Endodermal cell (in vitro differentiated cells): ENCODE data around the gene FAHD2A. TPM values are rescaled to one million over a fixed set of nuclear protein-coding genes. Genes with fewer than 3 reads are reported as not detected.
A peak's percentile ranks its signal among the peaks of the same experiment; 100 is the strongest.

Source experiments
- DNase-seq: peaks from one replicate; pipeline ENCODE4 v3.0.0-alpha.2; 2017
- H3K27ac ChIP-seq: 2 replicates; pipeline ENCODE4 v1.5.1; 2013; ENCODE audit warnings: mild to moderate bottlenecking, low read depth, low read length, moderate library complexity
- H3K27me3 ChIP-seq: 2 replicates; pipeline ENCODE4 v1.6.1; 2013; ENCODE audit warnings: mild to moderate bottlenecking, low read length, moderate library complexity; ENCODE audit not compliant: insufficient read depth, control insufficient read depth, poor library complexity, severe bottlenecking
- H3K36me3 ChIP-seq: 2 replicates; pipeline ENCODE4 v1.7.0; 2013; ENCODE audit warnings: mild to moderate bottlenecking, low read length, moderate library complexity; ENCODE audit not compliant: control insufficient read depth, insufficient read depth
- H3K4me1 ChIP-seq: one replicate; pipeline ENCODE4 v1.7.0; 2013; ENCODE audit warnings: low read length; ENCODE audit not compliant: control insufficient read depth, insufficient read depth
- H3K4me3 ChIP-seq: 2 replicates; pipeline ENCODE4 v1.5.1; 2013; ENCODE audit warnings: mild to moderate bottlenecking, low read length, moderate library complexity
- H3K9ac ChIP-seq: 2 replicates; pipeline ENCODE4 v1.6.1; 2013; ENCODE audit warnings: mild to moderate bottlenecking, low read length, moderate library complexity; ENCODE audit not compliant: poor library complexity, severe bottlenecking; ENCODE audit errors: extremely low read depth
- H3K9me3 ChIP-seq: 2 replicates; pipeline ENCODE4 v1.6.1; 2013; ENCODE audit warnings: mild to moderate bottlenecking, low read length, moderate library complexity; ENCODE audit not compliant: control insufficient read depth
- H3K27ac Mint-ChIP-seq: 2 replicates; pipeline ENCODE4 v1.8.0; 2020; ENCODE audit warnings: mixed read lengths
- H3K27me3 Mint-ChIP-seq: 2 replicates; pipeline ENCODE4 v1.8.0; 2021; ENCODE audit warnings: mild to moderate bottlenecking, mixed read lengths; ENCODE audit not compliant: insufficient read depth
- H3K36me3 Mint-ChIP-seq: 2 replicates; pipeline ENCODE4 v1.8.0; 2020; ENCODE audit warnings: low read depth, mixed read lengths
- H3K4me1 Mint-ChIP-seq: 2 replicates; pipeline ENCODE4 v1.8.0; 2020; ENCODE audit warnings: mixed read lengths
- H3K4me3 Mint-ChIP-seq: 2 replicates; pipeline ENCODE4 v1.8.0; 2020; ENCODE audit warnings: mild to moderate bottlenecking, moderate library complexity, mixed read lengths
- H3K9me3 Mint-ChIP-seq: 2 replicates; pipeline ENCODE4 v1.8.0; 2020; ENCODE audit warnings: mild to moderate bottlenecking, mixed read lengths
- WGBS, 2 experiments: methylation state at CpG; one replicate each; pipeline versions ENCODE4 v1.1.5 to v1.1.7; 2013; ENCODE audit warnings: missing lambda C conversion rate in 2 of 2, mixed read lengths in 1 of 2; ENCODE audit not compliant: insufficient coverage in 1 of 2, insufficient read length in 1 of 2; 5-methylcytosine and 5-hydroxymethylcytosine counted together
- total RNA-seq, 2 donors: library from RNA; stranded (reverse); fragmentation: NEBNext Ultra II Directional in 1 of 2; extraction: Animal tissue kit (Norgen Biotek cat#: 25700) in 1 of 2; gene quantifications; 2 replicates in 1 of 2; 3 replicates in 1 of 2; pipeline ENCODE4 v1.2.1, GENCODE V29; 2021
- TF ChIP-seq, protein P1 (sequence below): fragments of 200-600 bp; sonication (generic); conservative IDR thresholded peaks from 2 replicates; pipeline ENCODE4 v1.5.0; 2021; ENCODE audit warnings: antibody characterized with exemption, mild to moderate bottlenecking

The FAHD2A gene
- total RNA-seq, 2 donors from 2014 or later: 45.2 to 49.4 TPM

DNA sequence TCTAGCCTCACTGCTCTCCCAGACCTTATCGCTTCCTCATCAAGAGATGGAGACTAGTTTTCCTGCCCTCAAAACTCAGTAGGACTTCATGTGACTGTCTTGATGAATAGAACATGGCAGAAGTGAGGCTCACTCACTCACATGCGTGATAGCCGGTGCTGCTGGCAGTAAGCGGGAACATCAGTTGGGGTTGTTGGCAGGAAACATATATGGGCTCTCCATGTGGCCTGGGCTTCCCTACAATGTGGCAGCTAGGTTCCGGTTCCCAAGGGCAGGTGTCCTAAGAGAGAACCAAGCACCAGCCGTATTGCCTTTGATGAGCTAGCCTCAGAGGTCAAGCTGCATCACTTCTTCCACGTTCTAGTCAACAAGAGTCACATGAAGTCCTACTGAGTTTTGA, 15.2 kb upstream of the FAHD2A start:
- TF ChIP-seq, protein P1, sequence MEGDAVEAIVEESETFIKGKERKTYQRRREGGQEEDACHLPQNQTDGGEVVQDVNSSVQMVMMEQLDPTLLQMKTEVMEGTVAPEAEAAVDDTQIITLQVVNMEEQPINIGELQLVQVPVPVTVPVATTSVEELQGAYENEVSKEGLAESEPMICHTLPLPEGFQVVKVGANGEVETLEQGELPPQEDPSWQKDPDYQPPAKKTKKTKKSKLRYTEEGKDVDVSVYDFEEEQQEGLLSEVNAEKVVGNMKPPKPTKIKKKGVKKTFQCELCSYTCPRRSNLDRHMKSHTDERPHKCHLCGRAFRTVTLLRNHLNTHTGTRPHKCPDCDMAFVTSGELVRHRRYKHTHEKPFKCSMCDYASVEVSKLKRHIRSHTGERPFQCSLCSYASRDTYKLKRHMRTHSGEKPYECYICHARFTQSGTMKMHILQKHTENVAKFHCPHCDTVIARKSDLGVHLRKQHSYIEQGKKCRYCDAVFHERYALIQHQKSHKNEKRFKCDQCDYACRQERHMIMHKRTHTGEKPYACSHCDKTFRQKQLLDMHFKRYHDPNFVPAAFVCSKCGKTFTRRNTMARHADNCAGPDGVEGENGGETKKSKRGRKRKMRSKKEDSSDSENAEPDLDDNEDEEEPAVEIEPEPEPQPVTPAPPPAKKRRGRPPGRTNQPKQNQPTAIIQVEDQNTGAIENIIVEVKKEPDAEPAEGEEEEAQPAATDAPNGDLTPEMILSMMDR: no peak
- no peaks in the 10 kb centered on the region for H3K36me3 ChIP-seq
- no peak overlapping the region for H3K9ac ChIP-seq
- peak; percentile 22 for DNase-seq
- Mint-ChIP-seq H3K9me3 (no peaks in the 10 kb centered on the region), H3K36me3 (no peaks in the 10 kb centered on the region), H3K4me3 (no peak overlapping the region), H3K27ac (no peak overlapping the region), H3K4me1 (peaks cover 2% of the 10 kb centered on the region), H3K27me3 (peaks cover 24% of the 10 kb centered on the region)
- H3K27ac ChIP-seq: no peak overlapping the region
- no peak overlapping the region for H3K4me3 ChIP-seq
- WGBS, 2 experiments: 89% methylated on average over 5 to 7 of the region's 7 CpGs
- no peaks in the 10 kb centered on the region for H3K27me3 ChIP-seq
- no peaks in the 10 kb centered on the region for H3K9me3 ChIP-seq
- H3K4me1 ChIP-seq: no peaks in the 10 kb centered on the region

DNA sequence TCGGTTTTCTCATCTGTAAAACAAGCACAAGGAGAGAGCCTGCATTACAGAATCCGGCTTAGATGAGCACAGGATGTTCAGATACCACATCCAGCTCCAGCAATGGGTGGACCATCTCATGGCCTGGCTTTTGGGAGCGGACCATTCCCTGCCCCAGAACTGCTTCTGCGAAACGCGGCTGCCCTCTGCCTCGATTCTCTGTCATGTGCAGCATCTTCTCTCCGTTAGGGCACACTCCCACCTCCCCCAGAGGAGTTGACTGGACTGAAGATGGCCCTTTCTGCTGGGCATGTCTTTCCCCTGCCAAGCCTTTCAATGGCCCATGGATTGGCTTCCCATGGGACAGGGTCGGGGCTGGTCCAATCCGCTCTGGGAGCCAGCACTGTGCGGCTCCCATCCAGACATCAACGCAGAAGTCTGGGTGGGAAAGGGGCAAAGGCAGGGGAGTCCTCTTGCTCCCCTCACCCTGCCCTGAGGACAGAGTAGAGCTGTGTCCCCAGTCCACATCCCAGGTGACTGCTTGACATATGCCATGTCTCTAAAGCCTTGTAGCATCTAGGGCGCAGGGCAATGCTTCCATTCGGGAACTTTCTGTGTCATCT, 14.3 kb upstream of the FAHD2A start:
- Histone ChIP-seq H3K27ac (no peak overlapping the region), H3K9ac (no peak overlapping the region), H3K4me3 (no peak overlapping the region), H3K9me3 (no peaks in the 10 kb centered on the region), H3K27me3 (no peaks in the 10 kb centered on the region), H3K36me3 (no peaks in the 10 kb centered on the region), H3K4me1 (no peaks in the 10 kb centered on the region)
- no peaks in the 10 kb centered on the region for H3K9me3 Mint-ChIP-seq
- peak; percentile 17 for DNase-seq
- H3K4me1 Mint-ChIP-seq: peaks cover 2% of the 10 kb centered on the region
- H3K27ac Mint-ChIP-seq: no peak overlapping the region
- H3K36me3 Mint-ChIP-seq: no peaks in the 10 kb centered on the region
- H3K27me3 Mint-ChIP-seq: peaks cover 24% of the 10 kb centered on the region
- no peak overlapping the region for H3K4me3 Mint-ChIP-seq
- WGBS, 2 experiments: 90 to 93% methylated on average over 13 to 14 of the region's 14 CpGs
- TF ChIP-seq, protein P1: no peak

DNA sequence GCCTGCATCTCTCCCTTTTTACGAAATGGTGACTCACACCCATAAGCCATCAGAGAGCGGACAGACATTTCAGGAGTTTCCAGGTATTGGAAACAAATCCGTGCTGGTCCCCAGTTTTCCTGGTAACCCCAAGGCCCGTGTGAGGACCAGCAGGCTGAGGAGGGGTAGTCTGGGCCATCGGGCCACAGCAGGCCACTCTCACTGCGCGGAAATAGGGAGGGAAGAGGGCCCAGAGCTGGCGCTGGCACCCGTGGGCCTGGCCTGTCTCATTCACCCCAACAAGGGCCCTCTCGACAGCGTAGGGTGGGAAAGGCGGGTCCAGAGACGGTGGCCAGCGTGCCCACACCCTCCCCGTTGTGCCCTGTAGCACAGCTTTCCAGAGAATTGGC, 13.7 kb upstream of the FAHD2A start:
- Histone ChIP-seq H3K4me1 (no peaks in the 10 kb centered on the region), H3K27ac (no peak overlapping the region), H3K9me3 (no peaks in the 10 kb centered on the region), H3K27me3 (no peaks in the 10 kb centered on the region), H3K9ac (no peak overlapping the region), H3K4me3 (no peak overlapping the region), H3K36me3 (no peaks in the 10 kb centered on the region)
- no peak overlapping the region for H3K27ac Mint-ChIP-seq
- no peak overlapping the region for H3K4me3 Mint-ChIP-seq
- no peaks in the 10 kb centered on the region for H3K9me3 Mint-ChIP-seq
- H3K36me3 Mint-ChIP-seq: no peaks in the 10 kb centered on the region
- no peak for DNase-seq
- H3K4me1 Mint-ChIP-seq: peaks cover 2% of the 10 kb centered on the region
- WGBS, 2 experiments: 52 to 65% methylated on average over 8 to 15 of the region's 15 CpGs
- peaks cover 29% of the 10 kb centered on the region for H3K27me3 Mint-ChIP-seq
- TF ChIP-seq, protein P1: no peak
